ENCODE measurements around the gene PCLO. TPM values are rescaled to one million over a fixed set of nuclear protein-coding genes. Genes with fewer than 3 reads are reported as not detected.
"Not testable (repeated sequence)": the region's sequence is repeated elsewhere in the genome, so short reads cannot be mapped to it uniquely, and the experiment has no call there.

Gene PCLO
- total and polyA plus RNA-seq, 12 donors, result 0.06 to 10.8 (median 2.3) TPM

- intact Hi-C loops (cut with DNase I), result no loop called here
- ATAC-seq (no peak), DNase-seq (no peak)
- Histone ChIP-seq H3K4me1 (no peaks in the 10 kb centered on the region), H3K27ac (no peak overlapping the region), H3K36me3 (no peaks in the 10 kb centered on the region), H3K9me3 (no peaks in the 10 kb centered on the region), H3K27me3 (no peaks in the 10 kb centered on the region), H3K4me3 (no peak overlapping the region)
- 81 to 83% methylated on average over 3 of the region's 3 CpGs for WGBS, 2 donors
- no peak for TF ChIP-seq CTCF (IDR thresholded peaks at IDR 0.05)
Observed at GRCh38 chr7:83036721-83037380, 125.8 kb downstream of the PCLO start.

- ATAC-seq, result no peak
- Histone ChIP-seq H3K4me3 (no peak overlapping the region), H3K27me3 (no peaks in the 10 kb centered on the region), H3K4me1 (no peaks in the 10 kb centered on the region), H3K27ac (no peak overlapping the region), H3K9me3 (no peaks in the 10 kb centered on the region), H3K36me3 (no peaks in the 10 kb centered on the region)
- WGBS, 2 donors, result 5 to 28% methylated on average over 2 of the region's 2 CpGs
- TF ChIP-seq CTCF (IDR thresholded peaks at IDR 0.05), result no peak
- no peak for DNase-seq
- intact Hi-C loops (cut with DNase I), result no loop called here
Observed at GRCh38 chr7:83036130-83036529, 126.6 kb downstream of the PCLO start.

- no peak for TF ChIP-seq CTCF (IDR thresholded peaks at IDR 0.05)
- Histone ChIP-seq H3K4me3 (no peak overlapping the region), H3K4me1 (no peaks in the 10 kb centered on the region), H3K27ac (no peak overlapping the region), H3K36me3 (no peaks in the 10 kb centered on the region), H3K27me3 (no peaks in the 10 kb centered on the region), H3K9me3 (no peaks in the 10 kb centered on the region)
- intact Hi-C loops (cut with DNase I), result no loop called here
- ATAC-seq (no peak), DNase-seq (no peak)
Observed at GRCh38 chr7:83032195-83032594, 130.5 kb downstream of the PCLO start.

- H3K27ac ChIP-seq; H3K4me1 ChIP-seq; H3K4me3 ChIP-seq; intact Hi-C loops (cut with DNase I); ATAC-seq; DNase-seq; H3K27me3 ChIP-seq; H3K36me3 ChIP-seq: not testable (repeated sequence)
- peaks cover 0 to 23% (median 3%) of the 10 kb centered on the region in 11 donors for H3K9me3 ChIP-seq
- WGBS, 2 donors, result 90 to 91% methylated on average over 30 to 31 of the region's 31 CpGs
Observed at GRCh38 chr7:83023817-83024665, 138.6 kb downstream of the PCLO start.

- H3K27me3 ChIP-seq, result no peaks in the 10 kb centered on the region
- H3K27ac ChIP-seq, result no peak overlapping the region
- no peak for TF ChIP-seq CTCF (IDR thresholded peaks at IDR 0.05)
- WGBS, 2 donors, result 92 to 95% methylated on average over 1 of the region's 1 CpG
- ATAC-seq, result no peak
- H3K36me3 ChIP-seq, result no peaks in the 10 kb centered on the region
- H3K9me3 ChIP-seq, result peaks cover 0 to 23% (median 3%) of the 10 kb centered on the region in 11 donors
- H3K4me3 ChIP-seq, result no peak overlapping the region
- H3K4me1 ChIP-seq, result no peaks in the 10 kb centered on the region
- intact Hi-C loops (cut with DNase I), result no loop called here
- no peak for DNase-seq
Observed at GRCh38 chr7:83021032-83021431, 141.7 kb downstream of the PCLO start.

Data from heart right ventricle (tissue), 16 donors.